Endothelial cell of umbilical vein (primary cell): ENCODE data around the gene SORL1. TPM values are rescaled to one million over a fixed set of nuclear protein-coding genes. Genes with fewer than 3 reads are reported as not detected.

Source experiments
- BruUV-seq: library from RNA; stranded (reverse); fragments of 400-500 nt; replicated peaks from 2 replicates; lab custom pipeline; 2021; lab: Mats Ljungman, UMichigan
- CTCF ChIA-PET: fragments of 300-600, 350-600 bp; sonication (Branson Sonifier 250); formaldehyde crosslinking; loops from one replicate; lab custom pipeline; 2021; ENCODE audit warnings: antibody characterized with exemption, inconsistent platforms; lab: Charles Lee
- POLR2A ChIA-PET: fragments of 300-600, 350-600 bp; sonication (Branson Sonifier 250); formaldehyde crosslinking; loops from one replicate; lab custom pipeline; 2021; ENCODE audit warnings: antibody characterized with exemption, inconsistent platforms; lab: Charles Lee
- DNase-seq: peaks from one replicate; pipeline ENCODE4 v3.0.0-alpha.2; 2011; ENCODE audit warnings: low read depth, low spot score
- FAIRE-seq: peaks from 2 replicates; lab custom pipeline; 2011; peaks lifted over from hg19 to GRCh38; lab: Jason Lieb, UNC
- H2AFZ ChIP-seq: 2 replicates; pipeline ENCODE4 v1.6.0; 2012; ENCODE audit warnings: low read depth, low read length, control low read depth, inconsistent platforms
- H3K27ac ChIP-seq: 2 replicates; pipeline ENCODE4 v1.5.1; 2011; ENCODE audit warnings: low read depth, mild to moderate bottlenecking, control low read depth, low read length, moderate library complexity; ENCODE audit not compliant: insufficient read depth
- H3K27me3 ChIP-seq, 2 experiments: 2 replicates each; pipeline versions ENCODE4 v1.6.0 to v1.6.1; 2011; ENCODE audit warnings: low read length in 2 of 2, mixed read lengths in 1 of 2; ENCODE audit not compliant: control insufficient read depth in 2 of 2, insufficient read depth in 2 of 2
- H3K36me3 ChIP-seq, 2 experiments: 2 replicates in 1 of 2; 3 replicates in 1 of 2; pipeline ENCODE4 v1.5.1; 2011; ENCODE audit warnings: low read length in 2 of 2, mild to moderate bottlenecking in 1 of 2, moderate library complexity in 1 of 2; ENCODE audit not compliant: control insufficient read depth in 2 of 2, insufficient read depth in 2 of 2; ENCODE audit errors: extremely low read depth in 1 of 2
- H3K4me1 ChIP-seq: 3 replicates; pipeline ENCODE4 v1.5.1; 2011; ENCODE audit warnings: mild to moderate bottlenecking, low read length; ENCODE audit not compliant: control insufficient read depth, insufficient read depth; ENCODE audit errors: extremely low read depth
- H3K4me2 ChIP-seq: 2 replicates; pipeline ENCODE4 v1.6.1; 2011; ENCODE audit warnings: low read length, control low read depth, mixed read lengths; ENCODE audit not compliant: insufficient read depth
- H3K4me3 ChIP-seq, 3 experiments: fragments of 200-600 bp in 1 of 3; sonication (generic), shearing (Covaris generic) in 1 of 3; replicated peaks in 1 of 3; 2 replicates each; pipeline ENCODE4 v1.5.1; 2011 to 2016; ENCODE audit warnings: control low read depth in 3 of 3, low read length in 3 of 3, mild to moderate bottlenecking in 2 of 3, inconsistent platforms in 1 of 3, low read depth in 1 of 3, moderate library complexity in 1 of 3; ENCODE audit not compliant: insufficient read depth in 1 of 3
- H3K79me2 ChIP-seq: 2 replicates; pipeline ENCODE4 v1.6.0; 2012; ENCODE audit warnings: low read length, inconsistent platforms; ENCODE audit not compliant: control insufficient read depth, insufficient read depth
- H3K9ac ChIP-seq: replicated peaks from 2 replicates; pipeline ENCODE3; 2011; ENCODE audit warnings: low read length, control low read depth; ENCODE audit not compliant: insufficient read depth; ENCODE audit errors: extremely low read depth
- H3K9me1 ChIP-seq: replicated peaks from 3 replicates; pipeline ENCODE4 v1.6.0; 2011; ENCODE audit warnings: mild to moderate bottlenecking, low read length; ENCODE audit not compliant: control insufficient read depth, insufficient read depth; ENCODE audit errors: extremely low read depth
- H3K9me3 ChIP-seq: replicated peaks from 2 replicates; pipeline ENCODE4 v1.5.1; 2012; ENCODE audit warnings: low read length, inconsistent platforms; ENCODE audit not compliant: control insufficient read depth, insufficient read depth
- H4K20me1 ChIP-seq: replicated peaks from 2 replicates; pipeline ENCODE3; 2011; ENCODE audit warnings: mild to moderate bottlenecking, low read length; ENCODE audit not compliant: control insufficient read depth, insufficient read depth; ENCODE audit errors: extremely low read depth
- EZH2 ChIP-seq: IDR thresholded peaks from 2 replicates; pipeline ENCODE4 v1.6.1; 2012; ENCODE audit warnings: borderline replicate concordance, low read depth, mild to moderate bottlenecking, moderate library complexity, low read length, inconsistent platforms; ENCODE audit not compliant: severe bottlenecking
- FOS ChIP-seq: IDR thresholded peaks from 2 replicates; pipeline ENCODE4 v1.6.1; 2011; ENCODE audit warnings: mild to moderate bottlenecking, low read length, moderate library complexity, borderline replicate concordance; ENCODE audit not compliant: insufficient read depth
- GATA2 ChIP-seq: IDR thresholded peaks from 2 replicates; pipeline ENCODE4 v1.7.0; 2011; ENCODE audit warnings: low read depth, mild to moderate bottlenecking, moderate library complexity, mixed read lengths, low read length; ENCODE audit not compliant: insufficient read length, insufficient read depth
- JUN ChIP-seq: IDR thresholded peaks from 2 replicates; pipeline ENCODE4 v1.6.1; 2011; ENCODE audit warnings: borderline replicate concordance, low read depth; ENCODE audit not compliant: insufficient read length, insufficient read depth
- MYC ChIP-seq: IDR thresholded peaks from one replicate; pipeline ENCODE4 v1.6.1; 2011; ENCODE audit warnings: mild to moderate bottlenecking, low read depth, low read length
- POLR2A ChIP-seq: IDR thresholded peaks from 2 replicates; pipeline ENCODE4 v1.6.1; 2012; ENCODE audit warnings: low read depth, mild to moderate bottlenecking, control low read depth, low read length
- POLR2AphosphoS5 ChIP-seq: IDR thresholded peaks from 2 replicates; pipeline ENCODE4 v1.6.1; 2012; ENCODE audit warnings: low read depth, mild to moderate bottlenecking, control low read depth, low read length, moderate library complexity; ENCODE audit not compliant: insufficient read depth
- dilution Hi-C: fragments of 300-500 bp; cut with MboI; formaldehyde crosslinking; loops from one replicate; pipeline ENCODE4 v1.15.0; 2019; ENCODE audit warnings: low sequenced_read_pairs; ENCODE audit not compliant: extremely low pct_ligation_motif_present
- intact Hi-C: fragments of 100-400 bp; cut with micrococcal nuclease; formaldehyde crosslinking; loops from one replicate; pipeline ENCODE4 v1.10.0; 2022
- polyA plus RNA-seq, 4 experiments: library from polyadenylated mRNA; depleted of rRNA in 3 of 4; stranded (reverse) in 3 of 4; unstranded in 1 of 4; fragments of >200 nt; gene quantifications; 2 replicates each; pipeline versions ENCODE4 v1.2.1 to v1.2.3, GENCODE V29; 2011 to 2012; ENCODE audit warnings: missing spikeins in 1 of 4
- total RNA-seq: library from RNA; stranded (reverse); gene quantifications from 2 replicates; pipeline ENCODE4 v1.2.3, GENCODE V29; 2021
- TF ChIP-seq, protein P1 (sequence below): IDR thresholded peaks from 2 replicates; pipeline ENCODE4 v1.6.1; 2011; ENCODE audit not compliant: insufficient read depth, insufficient read length
- TF ChIP-seq, protein P2 (sequence below), 2 donors: IDR thresholded peaks; 1 replicate in 1 of 2; 2 replicates in 1 of 2; pipeline ENCODE4 v1.5.1; 2011; ENCODE audit warnings: low read length in 2 of 2, mild to moderate bottlenecking in 2 of 2, moderate library complexity in 2 of 2, control low read depth in 1 of 2, inconsistent platforms in 1 of 2, low read depth in 1 of 2; ENCODE audit not compliant: insufficient read depth in 1 of 2; ENCODE audit errors: extremely low read depth in 1 of 2

Gene SORL1
- total and polyA plus RNA-seq, 2 donors (not counting 3 experiments of a cell fraction or from before 2014, with no cell fraction given) = 0.17 to 0.31 TPM

DNA sequence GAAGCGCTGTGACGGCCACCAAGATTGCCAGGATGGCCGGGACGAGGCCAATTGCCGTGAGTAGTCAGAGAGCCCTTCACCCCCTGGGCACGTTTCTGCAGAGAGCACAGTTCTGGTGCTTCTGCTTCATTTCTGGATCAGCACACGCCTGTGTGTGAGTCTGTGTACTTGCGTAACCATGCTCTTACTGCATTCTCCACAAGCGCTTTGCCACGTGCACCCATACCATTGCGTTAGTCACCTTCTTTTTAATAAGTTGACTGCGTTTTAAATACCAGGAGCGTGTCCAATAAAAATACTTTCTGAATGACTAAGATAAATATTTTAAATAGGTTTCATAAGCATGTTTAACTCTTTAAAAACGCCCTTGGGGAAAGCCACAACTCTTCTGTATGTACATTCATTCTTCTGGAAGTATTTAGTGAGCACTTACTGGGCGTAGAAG, 143.6 kb downstream of the SORL1 start:
- Histone ChIP-seq H3K4me2 (no peak overlapping the region), H3K9me1 (no peaks in the 10 kb centered on the region), H3K79me2 (no peaks in the 10 kb centered on the region), H3K9ac (no peak overlapping the region), H3K4me1 (peaks cover 4% of the 10 kb centered on the region), H3K36me3 (no peaks in the 10 kb centered on the region), H3K4me3 (no peak overlapping the region), H3K27me3 (peaks cover 7 to 15% of the 10 kb centered on the region in 2 experiments), H3K27ac (no peak overlapping the region), H4K20me1 (no peaks in the 10 kb centered on the region), H3K9me3 (no peaks in the 10 kb centered on the region), H2AFZ (no peak overlapping the region)
- CTCF ChIA-PET = no interaction called here
- TF ChIP-seq EZH2 (no peak), MYC (no peak), POLR2A (no peak), POLR2AphosphoS5 (no peak), GATA2 (no peak), FOS (no peak), JUN (no peak)
- TF ChIP-seq, protein P1, sequence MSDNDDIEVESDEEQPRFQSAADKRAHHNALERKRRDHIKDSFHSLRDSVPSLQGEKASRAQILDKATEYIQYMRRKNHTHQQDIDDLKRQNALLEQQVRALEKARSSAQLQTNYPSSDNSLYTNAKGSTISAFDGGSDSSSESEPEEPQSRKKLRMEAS = no peak
- TF ChIP-seq, protein P2, sequence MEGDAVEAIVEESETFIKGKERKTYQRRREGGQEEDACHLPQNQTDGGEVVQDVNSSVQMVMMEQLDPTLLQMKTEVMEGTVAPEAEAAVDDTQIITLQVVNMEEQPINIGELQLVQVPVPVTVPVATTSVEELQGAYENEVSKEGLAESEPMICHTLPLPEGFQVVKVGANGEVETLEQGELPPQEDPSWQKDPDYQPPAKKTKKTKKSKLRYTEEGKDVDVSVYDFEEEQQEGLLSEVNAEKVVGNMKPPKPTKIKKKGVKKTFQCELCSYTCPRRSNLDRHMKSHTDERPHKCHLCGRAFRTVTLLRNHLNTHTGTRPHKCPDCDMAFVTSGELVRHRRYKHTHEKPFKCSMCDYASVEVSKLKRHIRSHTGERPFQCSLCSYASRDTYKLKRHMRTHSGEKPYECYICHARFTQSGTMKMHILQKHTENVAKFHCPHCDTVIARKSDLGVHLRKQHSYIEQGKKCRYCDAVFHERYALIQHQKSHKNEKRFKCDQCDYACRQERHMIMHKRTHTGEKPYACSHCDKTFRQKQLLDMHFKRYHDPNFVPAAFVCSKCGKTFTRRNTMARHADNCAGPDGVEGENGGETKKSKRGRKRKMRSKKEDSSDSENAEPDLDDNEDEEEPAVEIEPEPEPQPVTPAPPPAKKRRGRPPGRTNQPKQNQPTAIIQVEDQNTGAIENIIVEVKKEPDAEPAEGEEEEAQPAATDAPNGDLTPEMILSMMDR (IDR thresholded peaks at IDR 0.05; ENCODE audit: extremely low read depth in 1 of 2, insufficient read depth in 1 of 2, low read depth in 1 of 2, low read length in 2 of 2) = no peak
- FAIRE-seq (no peak), DNase-seq (no peak)
- POLR2A ChIA-PET = no interaction called here
- intact Hi-C loops = no loop called here
- no TSS peak for BruUV-seq
- dilution Hi-C loops = no loop called here
